NCI-H774 (cell line): ENCODE measurements around the gene TMEM187.
A peak's percentile ranks its signal among the peaks of the same experiment; 100 is the strongest.

Experiments used
- DNase-seq: peaks from one replicate; lab custom pipeline; 2025; lab: John Stamatoyannopoulos, UW

Gene TMEM187

DNA sequence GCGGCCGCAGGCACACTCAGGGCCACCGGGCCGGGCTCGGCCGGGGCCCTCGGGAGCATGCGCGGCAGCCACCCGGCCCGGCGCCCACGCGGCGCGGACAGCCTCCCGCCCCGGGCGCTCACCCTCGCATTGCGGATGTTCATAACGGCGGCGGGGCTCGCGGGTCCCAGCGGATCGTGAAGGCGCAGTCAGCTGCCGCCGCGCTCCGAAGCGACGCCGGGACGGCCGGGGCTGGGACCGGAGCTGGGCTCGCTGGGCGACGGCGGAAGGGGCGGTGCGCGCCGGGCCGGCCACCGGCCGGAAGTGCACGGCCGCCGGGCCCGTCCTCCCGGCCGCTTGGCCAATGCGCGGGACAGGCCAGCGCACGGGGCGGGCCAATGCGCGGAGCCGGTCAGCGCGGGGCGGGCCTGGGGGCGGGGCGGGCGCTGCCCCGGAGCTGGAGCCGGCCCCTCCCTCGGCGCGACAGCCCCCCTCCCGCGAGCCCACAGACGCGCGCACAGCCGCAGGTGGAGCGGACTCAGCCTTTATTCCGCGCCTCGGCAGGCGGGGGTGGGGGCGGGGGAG lies 37.7 kb upstream of the TMEM187 start, which contains the start of gene NAA10:
Gene NAA10, minus strand, starts transcription at position 276 of the 564 bp plus-strand sequence. Its CDS starts 133 bp downstream, at position 143.
- peak; percentile 83 for DNase-seq

- no peak for DNase-seq
Measured at GRCh38 chrX:153935326-153935851, 37.2 kb upstream of the TMEM187 start.

DNA sequence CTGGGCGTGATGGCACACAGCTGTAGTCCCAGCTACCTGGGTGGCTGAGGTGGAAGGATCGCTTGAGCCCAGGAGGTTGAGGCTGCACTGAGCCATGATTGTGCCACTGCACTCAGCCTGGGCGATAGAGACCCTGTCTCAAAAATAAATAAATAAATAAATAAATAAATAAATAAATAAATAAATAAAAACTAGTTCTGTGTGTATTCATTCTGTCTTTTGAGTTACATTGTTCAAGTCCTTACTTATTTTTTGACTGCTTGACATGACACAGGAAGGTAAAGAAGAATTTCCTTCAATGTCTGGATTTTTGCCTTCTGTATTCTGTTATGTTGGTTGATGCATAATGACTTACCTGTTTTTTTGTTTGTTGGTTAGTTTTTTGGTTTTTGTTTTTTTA lies 35.5 kb upstream of the TMEM187 start:
- DNase-seq = no peak

DNA sequence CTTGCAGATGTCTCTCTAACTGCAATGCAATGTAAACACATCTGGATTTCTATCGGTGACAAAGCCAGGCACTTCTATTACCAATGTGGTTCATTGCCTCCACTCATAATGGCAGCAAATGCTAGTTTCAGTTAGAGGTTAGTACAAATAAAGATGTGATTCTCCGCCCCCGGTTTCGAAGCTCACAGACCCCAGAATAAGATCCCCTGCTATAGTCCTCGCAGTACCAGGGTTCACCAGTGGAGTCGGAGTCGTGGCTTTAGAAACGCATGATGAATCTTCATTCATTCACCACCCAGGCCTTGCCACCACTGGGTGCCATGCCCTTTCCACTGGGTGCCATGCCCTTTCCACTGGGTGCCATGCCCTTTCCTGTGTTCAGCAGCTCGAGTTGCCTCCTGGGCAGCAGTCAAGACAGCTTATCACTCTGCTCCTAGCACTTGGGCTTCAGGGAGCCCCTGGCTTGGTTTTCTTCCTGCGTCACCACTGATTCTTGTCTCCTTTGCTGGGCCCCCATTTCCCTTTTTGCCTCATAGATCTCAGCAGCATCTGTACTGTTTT lies 34.2 kb upstream of the TMEM187 start:
- no peak for DNase-seq

- DNase-seq = no peak
Measured at GRCh38 chrX:153939573-153939972, 33.0 kb upstream of the TMEM187 start.

GRCh38 chrX:153941336-153942252 lies 31.0 kb upstream of the TMEM187 start:
- no peak for DNase-seq

- no peak for DNase-seq
Measured at GRCh38 chrX:153944140-153944799, 28.3 kb upstream of the TMEM187 start, which contains the start of gene RENBP. Gene RENBP (minus strand): TSS chrX:153944643. CDS start chrX:153944610, 33 bp downstream.

DNA sequence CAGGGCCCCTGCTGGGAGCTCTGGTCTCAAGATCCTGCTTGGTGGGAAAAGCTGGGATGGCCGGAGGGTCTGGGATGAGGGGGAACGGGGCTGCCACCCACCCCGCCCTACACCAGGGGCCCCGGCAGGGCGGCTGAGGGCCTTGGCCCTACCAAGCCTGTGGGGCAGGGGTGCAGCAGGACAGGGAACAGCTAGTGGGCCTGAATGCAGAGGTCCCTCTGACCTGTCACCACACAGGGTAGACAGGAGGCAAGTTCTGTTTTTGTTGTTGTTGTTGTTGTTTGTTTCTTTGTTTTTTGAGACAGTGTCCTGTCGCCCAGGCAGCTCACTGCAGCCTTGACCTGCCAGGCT lies 27.8 kb upstream of the TMEM187 start:
- no peak for DNase-seq

- no peak for DNase-seq
Measured at GRCh38 chrX:153945956-153946943, 26.3 kb upstream of the TMEM187 start.

GRCh38 chrX:153947009-153947769 lies 25.4 kb upstream of the TMEM187 start:
- peak; percentile 59 for DNase-seq

- DNase-seq = no peak
Measured at GRCh38 chrX:153948002-153948466, 24.5 kb upstream of the TMEM187 start.

GRCh38 chrX:153948847-153949805 lies 23.4 kb upstream of the TMEM187 start:
- DNase-seq = no peak

- DNase-seq = no peak
Measured at GRCh38 chrX:153950127-153950526, 22.4 kb upstream of the TMEM187 start.

DNA sequence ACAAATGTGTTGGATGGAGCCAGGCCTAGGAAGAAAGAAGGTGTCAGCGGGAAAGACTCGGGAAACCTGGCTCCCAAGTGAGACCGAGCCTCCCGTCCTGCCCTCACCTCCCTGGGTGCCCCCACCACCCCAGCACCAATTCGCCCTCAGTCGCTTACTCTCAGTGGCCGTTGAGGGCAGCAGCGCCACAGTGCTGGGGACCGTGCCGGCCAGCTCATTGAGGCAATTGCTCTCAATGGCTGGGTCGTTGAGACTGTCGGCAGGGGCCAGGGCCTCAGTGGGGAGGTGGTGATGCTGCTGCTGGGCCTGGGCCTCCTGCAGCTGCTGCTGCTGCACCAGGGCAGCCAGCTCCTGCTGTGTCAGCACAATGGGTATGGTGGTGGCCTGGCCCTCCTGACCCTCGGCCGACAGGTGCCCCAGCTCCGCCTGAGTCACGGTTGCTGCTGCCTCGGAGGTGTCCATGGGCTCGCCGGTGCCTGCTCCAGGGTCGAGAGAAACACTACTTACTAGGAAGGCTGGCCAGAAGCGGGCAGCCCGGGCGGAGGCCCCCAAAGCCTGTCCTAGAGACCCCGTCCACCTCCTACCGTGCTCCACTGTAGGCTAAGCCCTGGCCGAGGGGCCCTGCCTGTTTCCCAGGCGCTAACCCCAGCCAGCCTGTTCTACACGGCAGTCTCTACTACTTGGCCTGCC lies 20.7 kb upstream of the TMEM187 start:
- no peak for DNase-seq

DNA sequence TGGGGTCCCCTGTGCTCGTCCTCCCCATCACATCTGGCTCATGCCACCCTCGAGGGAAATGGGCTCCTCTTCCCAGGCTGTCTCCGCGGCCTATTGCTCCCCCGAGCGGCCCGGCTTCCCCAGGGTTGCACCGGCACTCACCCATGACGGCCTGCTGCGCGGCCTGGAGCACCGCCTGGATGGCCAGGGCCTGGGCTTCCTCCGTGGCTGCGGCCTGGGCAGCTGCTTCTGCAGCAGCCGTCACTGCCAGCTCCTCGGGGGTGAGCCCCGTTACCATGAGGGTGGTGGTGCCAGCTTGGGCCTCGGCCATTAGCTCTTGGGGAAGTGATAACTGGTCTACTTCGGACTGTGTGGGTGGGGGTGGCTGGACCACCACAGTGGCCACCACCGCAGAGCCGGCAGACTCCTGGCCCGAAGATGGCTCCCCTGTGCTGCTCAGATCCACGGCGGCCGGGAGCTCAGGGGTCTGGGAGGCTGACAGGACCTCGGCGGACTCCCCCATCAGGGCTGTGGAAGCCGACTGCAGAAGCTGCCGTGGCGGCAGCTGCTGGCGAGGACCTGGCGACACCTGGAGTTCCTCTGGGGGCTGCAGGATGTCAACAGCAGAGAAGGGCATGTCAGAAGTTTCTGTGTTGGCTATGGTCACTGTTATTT lies 20.1 kb upstream of the TMEM187 start:
- DNase-seq = no peak

DNA sequence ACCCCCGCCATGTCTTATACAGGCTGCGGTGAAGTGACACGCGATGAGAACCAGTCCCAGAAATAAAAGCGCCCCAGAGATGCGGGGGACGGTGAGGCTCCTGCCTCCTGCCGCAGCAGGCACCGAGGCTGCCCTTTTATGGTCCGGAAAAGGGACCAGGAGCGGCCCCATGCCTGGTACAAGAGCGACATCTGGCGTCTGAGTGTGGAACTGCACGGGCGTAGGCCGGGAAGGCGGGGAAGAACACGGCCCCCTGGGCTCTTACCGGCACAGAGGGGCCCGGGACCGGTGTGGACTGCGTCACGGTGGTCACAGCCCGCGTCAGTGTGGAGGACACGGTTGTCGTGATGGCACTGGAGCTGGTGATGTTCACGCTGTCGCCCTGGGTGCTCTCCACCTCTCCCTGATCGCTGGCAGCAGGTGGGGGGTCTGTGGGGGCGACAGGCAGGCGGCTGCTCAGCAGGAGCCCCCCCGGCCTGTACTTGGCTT lies 19.2 kb upstream of the TMEM187 start:
- peak; percentile 27 for DNase-seq

GRCh38 chrX:153953892-153954557 lies 18.5 kb upstream of the TMEM187 start:
- no peak for DNase-seq
